Stimulated activated naive CD4-positive, alpha-beta T cell treated with Interleukin-2 at 50 U/mL for 16 hours (primary cell): Measurements from ENCODE around the gene MMRN2.
"Not testable (repeated sequence)": the region's sequence is repeated elsewhere in the genome, so short reads cannot be mapped to it uniquely, and the experiment has no call there.

Experiments
- DNase-seq: peaks from one replicate; lab custom pipeline; 2025; lab: John Stamatoyannopoulos, UW

Gene MMRN2

GRCh38 chr10:86956848-86957448, 467 bp downstream of the MMRN2 start:
- DNase-seq: no peak

GRCh38 chr10:86956195-86956847, 1.1 kb downstream of the MMRN2 start:
- DNase-seq: no peak

GRCh38 chr10:86955501-86956194, 1.8 kb downstream of the MMRN2 start:
- no peak for DNase-seq

GRCh38 chr10:86954681-86955500, 2.5 kb downstream of the MMRN2 start:
- no peak for DNase-seq

GRCh38 chr10:86953747-86954680, 3.4 kb downstream of the MMRN2 start:
- DNase-seq: no peak

- not testable (repeated sequence) for DNase-seq
Observed at GRCh38 chr10:86952697-86953096, 4.7 kb downstream of the MMRN2 start.

GRCh38 chr10:86952106-86952505, 5.3 kb downstream of the MMRN2 start:
- DNase-seq: no peak

GRCh38 chr10:86951184-86951761, 6.1 kb downstream of the MMRN2 start:
- no peak for DNase-seq

- no peak for DNase-seq
Observed at GRCh38 chr10:86950349-86950748, 7.1 kb downstream of the MMRN2 start.

GRCh38 chr10:86947806-86948205, 9.6 kb downstream of the MMRN2 start:
- DNase-seq: not testable (repeated sequence)

- DNase-seq: no peak
Observed at GRCh38 chr10:86946213-86947155, 10.9 kb downstream of the MMRN2 start.

- DNase-seq: no peak
Observed at GRCh38 chr10:86945361-86946212, 11.8 kb downstream of the MMRN2 start.

- DNase-seq: no peak
Observed at GRCh38 chr10:86944907-86945306, 12.5 kb downstream of the MMRN2 start.

GRCh38 chr10:86944471-86944870, 12.9 kb downstream of the MMRN2 start:
- no peak for DNase-seq

GRCh38 chr10:86944031-86944419, 13.4 kb downstream of the MMRN2 start:
- DNase-seq: no peak

GRCh38 chr10:86943316-86944030, 13.9 kb downstream of the MMRN2 start:
- DNase-seq: no peak

- no peak for DNase-seq
Observed at GRCh38 chr10:86942441-86943315, 14.7 kb downstream of the MMRN2 start.
